DMS114 treated with DMSO at 0.1 percent for 48 hours (cell line): ENCODE results near the gene PCGF6.

ENCODE experiments used
- DNase-seq: peaks from one replicate; lab custom pipeline; 2025; ENCODE audit not compliant: unreplicated experiment; lab: John Stamatoyannopoulos, UW

Gene PCGF6

GRCh38 chr10:103327906-103328305 lies 23.0 kb downstream of the PCGF6 start:
- DNase-seq = no peak

GRCh38 chr10:103316087-103316486 lies 34.9 kb downstream of the PCGF6 start:
- no peak for DNase-seq

GRCh38 chr10:103310197-103310596 lies 40.7 kb downstream of the PCGF6 start:
- DNase-seq = no peak

GRCh38 chr10:103307594-103307993 lies 43.3 kb downstream of the PCGF6 start:
- no peak for DNase-seq

GRCh38 chr10:103295374-103296015 lies 55.4 kb downstream of the PCGF6 start:
- DNase-seq = no peak

- DNase-seq = no peak
Measured at GRCh38 chr10:103291588-103291987, 59.4 kb downstream of the PCGF6 start.

GRCh38 chr10:103287992-103288391 lies 62.9 kb downstream of the PCGF6 start:
- no peak for DNase-seq

GRCh38 chr10:103284170-103284569 lies 66.8 kb downstream of the PCGF6 start:
- DNase-seq = no peak

GRCh38 chr10:103282961-103283360 lies 68.0 kb downstream of the PCGF6 start:
- no peak for DNase-seq

GRCh38 chr10:103281753-103282152 lies 69.2 kb downstream of the PCGF6 start:
- DNase-seq = no peak

- no peak for DNase-seq
Measured at GRCh38 chr10:103280506-103280905, 70.4 kb downstream of the PCGF6 start.

- DNase-seq = no peak
Measured at GRCh38 chr10:103280031-103280430, 70.9 kb downstream of the PCGF6 start.

GRCh38 chr10:103278862-103279298 lies 72.1 kb downstream of the PCGF6 start:
- DNase-seq = peak; percentile 27

GRCh38 chr10:103278537-103278823 lies 72.5 kb downstream of the PCGF6 start:
- no peak for DNase-seq

- DNase-seq = no peak
Measured at GRCh38 chr10:103277713-103278536, 73.0 kb downstream of the PCGF6 start.

- DNase-seq = peak; percentile 33
Measured at GRCh38 chr10:103276896-103277712, 73.8 kb downstream of the PCGF6 start, which contains the start of gene INA. Gene INA, plus strand, starts transcription at chr10:103277138. Its CDS starts 74 bp downstream, at chr10:103277212.

- DNase-seq = no peak
Measured at GRCh38 chr10:103276251-103276895, 74.6 kb downstream of the PCGF6 start.

GRCh38 chr10:103273041-103273441 lies 77.9 kb downstream of the PCGF6 start:
- no peak for DNase-seq

- no peak for DNase-seq
Measured at GRCh38 chr10:103265717-103266329, 85.1 kb downstream of the PCGF6 start.

- no peak for DNase-seq
Measured at GRCh38 chr10:103262229-103262628, 88.7 kb downstream of the PCGF6 start.

GRCh38 chr10:103259989-103260388 lies 91.0 kb downstream of the PCGF6 start:
- no peak for DNase-seq
